HG03575 (cell line): ENCODE results near the gene SLC6A11.

Experiments used
- ATAC-seq: cut with Tn5 transposase; IDR thresholded peaks from one replicate; pipeline ENCODE4 v1.9.1; 2021; ENCODE audit not compliant: unreplicated experiment, insufficient number of reproducible peaks, low FRiP score; ENCODE audit errors: extremely low read depth

Gene SLC6A11

GRCh38 chr3:10937141-10937825 lies 121.3 kb downstream of the SLC6A11 start:
- ATAC-seq, result no peak

GRCh38 chr3:10939556-10939955 lies 123.5 kb downstream of the SLC6A11 start:
- ATAC-seq, result no peak

- ATAC-seq, result no peak
Measured at GRCh38 chr3:10940106-10940505, 124.1 kb downstream of the SLC6A11 start.

- ATAC-seq, result no peak
Measured at GRCh38 chr3:10941972-10942371, 125.9 kb downstream of the SLC6A11 start.

- no peak for ATAC-seq
Measured at GRCh38 chr3:10942690-10943205, 126.7 kb downstream of the SLC6A11 start.

- ATAC-seq, result no peak
Measured at GRCh38 chr3:10944866-10945265, 128.8 kb downstream of the SLC6A11 start.

- ATAC-seq, result no peak
Measured at GRCh38 chr3:10945683-10946287, 129.8 kb downstream of the SLC6A11 start.

GRCh38 chr3:10946526-10946925 lies 130.5 kb downstream of the SLC6A11 start:
- no peak for ATAC-seq

- ATAC-seq, result no peak
Measured at GRCh38 chr3:10948326-10948725, 132.3 kb downstream of the SLC6A11 start.

GRCh38 chr3:10949197-10949596 lies 133.2 kb downstream of the SLC6A11 start:
- no peak for ATAC-seq

GRCh38 chr3:10950476-10951294 lies 134.7 kb downstream of the SLC6A11 start:
- no peak for ATAC-seq

GRCh38 chr3:10951295-10951926 lies 135.4 kb downstream of the SLC6A11 start:
- ATAC-seq, result no peak

- ATAC-seq, result no peak
Measured at GRCh38 chr3:10952525-10952924, 136.5 kb downstream of the SLC6A11 start.

GRCh38 chr3:10954740-10955139 lies 138.7 kb downstream of the SLC6A11 start:
- no peak for ATAC-seq

GRCh38 chr3:10955711-10956453 lies 139.9 kb downstream of the SLC6A11 start:
- ATAC-seq, result no peak

GRCh38 chr3:10956531-10956930 lies 140.5 kb downstream of the SLC6A11 start:
- no peak for ATAC-seq

- no peak for ATAC-seq
Measured at GRCh38 chr3:10956986-10957385, 141.0 kb downstream of the SLC6A11 start.

- ATAC-seq, result no peak
Measured at GRCh38 chr3:10957976-10958749, 142.1 kb downstream of the SLC6A11 start.
